ENCODE data around the gene RTN4.
A peak's percentile ranks its signal among the peaks of the same experiment; 100 is the strongest.
"Not testable (repeated sequence)": the region's sequence is repeated elsewhere in the genome, so short reads cannot be mapped to it uniquely, and the experiment has no call there.

RTN4 gene

GRCh38 chr2:55050100-55050994 lies at the start of gene RTN4:
Gene RTN4 (minus strand): TSS chr2:55050451. CDS start chr2:55050300, 151 bp downstream.
- DNase-seq = peak; percentile 98

- no peak for DNase-seq
Measured at GRCh38 chr2:55099493-55099877, 49.2 kb upstream of the RTN4 start.

GRCh38 chr2:55097461-55098410 lies 47.5 kb upstream of the RTN4 start:
- DNase-seq = no peak

- DNase-seq = no peak
Measured at GRCh38 chr2:55097082-55097460, 46.8 kb upstream of the RTN4 start.

- no peak for DNase-seq
Measured at GRCh38 chr2:55096586-55096985, 46.3 kb upstream of the RTN4 start.

GRCh38 chr2:55093381-55093780 lies 43.1 kb upstream of the RTN4 start:
- DNase-seq = no peak

- no peak for DNase-seq
Measured at GRCh38 chr2:55092439-55092838, 42.2 kb upstream of the RTN4 start.

GRCh38 chr2:55091681-55092080 lies 41.4 kb upstream of the RTN4 start:
- not testable (repeated sequence) for DNase-seq

- DNase-seq = no peak
Measured at GRCh38 chr2:55090702-55091101, 40.5 kb upstream of the RTN4 start.

- DNase-seq = no peak
Measured at GRCh38 chr2:55089726-55090125, 39.5 kb upstream of the RTN4 start.

GRCh38 chr2:55088400-55088799 lies 38.1 kb upstream of the RTN4 start:
- no peak for DNase-seq

GRCh38 chr2:55087936-55088335 lies 37.7 kb upstream of the RTN4 start:
- DNase-seq = no peak

- DNase-seq = no peak
Measured at GRCh38 chr2:55087501-55087900, 37.2 kb upstream of the RTN4 start.

- no peak for DNase-seq
Measured at GRCh38 chr2:55085113-55086040, 35.1 kb upstream of the RTN4 start.

GRCh38 chr2:55084641-55085040 lies 34.4 kb upstream of the RTN4 start:
- no peak for DNase-seq

- DNase-seq = no peak
Measured at GRCh38 chr2:55080204-55080738, 30.0 kb upstream of the RTN4 start.

- no peak for DNase-seq
Measured at GRCh38 chr2:55078956-55079355, 28.7 kb upstream of the RTN4 start.

- DNase-seq = no peak
Measured at GRCh38 chr2:55076721-55077120, 26.5 kb upstream of the RTN4 start.

GRCh38 chr2:55076019-55076418 lies 25.8 kb upstream of the RTN4 start:
- DNase-seq = not testable (repeated sequence)

- no peak for DNase-seq
Measured at GRCh38 chr2:55073000-55073983, 23.0 kb upstream of the RTN4 start.

GRCh38 chr2:55063713-55064323 lies 13.6 kb upstream of the RTN4 start:
- no peak for DNase-seq

Data from NCI-H187 (cell line).